GM12865 (cell line): ENCODE data around the gene MCM8.

Source experiments
- DNase-seq: peaks from one replicate; pipeline ENCODE4 v3.0.0; 2010; ENCODE audit warnings: low read depth
- H3K4me3 ChIP-seq: 2 replicates; pipeline ENCODE4 v1.5.1; 2011; ENCODE audit warnings: mild to moderate bottlenecking, low read depth, low read length, control low read depth
- CTCF ChIP-seq: IDR thresholded peaks from 2 replicates; pipeline ENCODE4 v1.5.1; 2011; ENCODE audit warnings: low read length, control low read depth, low read depth, inconsistent platforms; ENCODE audit not compliant: insufficient read depth; ENCODE audit errors: missing control alignments

Gene MCM8

GRCh38 chr20:6012179-6012578, 61.7 kb downstream of the MCM8 start:
- TF ChIP-seq CTCF = no peak
- H3K4me3 ChIP-seq = no peak overlapping the region
- DNase-seq = no peak

GRCh38 chr20:6014017-6014416, 63.6 kb downstream of the MCM8 start:
- DNase-seq = no peak

GRCh38 chr20:6014957-6015356, 64.5 kb downstream of the MCM8 start:
- no peak for DNase-seq
- H3K4me3 ChIP-seq = no peak overlapping the region
- no peak for TF ChIP-seq CTCF

More at GRCh38 chr20:6014017-6014416, 63.6 kb downstream of the MCM8 start:
- H3K4me3 ChIP-seq = no peak overlapping the region
- no peak for TF ChIP-seq CTCF

- no peak for TF ChIP-seq CTCF
- no peak for DNase-seq
- H3K4me3 ChIP-seq = no peak overlapping the region
Measured at GRCh38 chr20:6017467-6017866, 67.0 kb downstream of the MCM8 start.

GRCh38 chr20:6017880-6018279, 67.4 kb downstream of the MCM8 start:
- no peak overlapping the region for H3K4me3 ChIP-seq
- TF ChIP-seq CTCF = no peak
- no peak for DNase-seq

DNA sequence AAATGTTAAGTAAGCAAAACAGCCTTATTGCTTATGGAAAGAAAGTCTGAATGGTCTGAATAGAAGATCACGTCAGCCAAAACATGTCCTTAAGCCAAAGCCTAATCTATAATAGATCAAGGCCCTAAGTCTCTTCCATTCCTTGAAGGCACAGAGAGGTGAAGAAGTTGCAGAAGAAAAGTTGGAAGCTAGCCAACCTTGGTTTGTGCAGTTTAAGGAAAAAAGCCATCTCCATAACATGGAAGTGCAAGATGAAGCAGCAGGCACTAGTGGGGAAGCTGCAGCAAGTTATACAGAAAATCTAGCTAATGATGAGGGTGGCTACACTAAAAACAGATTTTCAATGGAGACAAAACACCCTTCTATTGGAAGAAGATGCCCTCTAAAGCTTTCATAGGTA, 74.3 kb downstream of the MCM8 start:
- no peak overlapping the region for H3K4me3 ChIP-seq
- no peak for DNase-seq
- TF ChIP-seq CTCF = no peak

DNA sequence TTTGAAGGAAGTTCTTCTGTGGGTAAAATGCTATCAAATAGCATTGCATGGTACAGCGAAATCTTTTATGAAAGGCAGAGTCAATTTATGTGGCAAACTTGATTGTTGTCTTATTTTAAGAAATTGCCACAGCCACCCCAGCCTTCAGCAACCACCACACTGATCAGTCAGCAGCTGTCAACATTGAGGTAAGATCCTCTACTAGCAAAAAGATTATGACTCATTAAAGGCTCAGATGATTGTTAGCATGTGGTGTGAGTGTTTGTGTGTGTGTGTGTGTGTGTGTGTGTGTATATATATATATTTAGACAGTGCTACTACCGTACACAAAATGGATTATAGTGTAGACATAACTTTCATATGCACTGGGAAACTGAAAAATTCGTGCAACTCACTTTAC, 75.6 kb downstream of the MCM8 start:
- DNase-seq = no peak
- no peak for TF ChIP-seq CTCF
- no peak overlapping the region for H3K4me3 ChIP-seq
